DOHH2 (cell line): ENCODE results near the gene MYO18A.

Experiments
- EZH2phosphoT487 ChIP-seq: fragments of 200-600 bp; sonication (generic); IDR thresholded peaks from 2 replicates; pipeline ENCODE4 v1.6.1; 2017; ENCODE audit warnings: borderline replicate concordance, mild to moderate bottlenecking, antibody characterized with exemption, low read length, moderate library complexity, mixed read lengths
- TF ChIP-seq, protein P1 (sequence below): fragments of 200-600 bp; sonication (generic); IDR thresholded peaks from one replicate; pipeline ENCODE4 v1.5.1; 2014; ENCODE audit warnings: antibody characterized with exemption, mild to moderate bottlenecking, low read depth, low read length; ENCODE audit not compliant: poor library complexity, severe bottlenecking

DNA sequence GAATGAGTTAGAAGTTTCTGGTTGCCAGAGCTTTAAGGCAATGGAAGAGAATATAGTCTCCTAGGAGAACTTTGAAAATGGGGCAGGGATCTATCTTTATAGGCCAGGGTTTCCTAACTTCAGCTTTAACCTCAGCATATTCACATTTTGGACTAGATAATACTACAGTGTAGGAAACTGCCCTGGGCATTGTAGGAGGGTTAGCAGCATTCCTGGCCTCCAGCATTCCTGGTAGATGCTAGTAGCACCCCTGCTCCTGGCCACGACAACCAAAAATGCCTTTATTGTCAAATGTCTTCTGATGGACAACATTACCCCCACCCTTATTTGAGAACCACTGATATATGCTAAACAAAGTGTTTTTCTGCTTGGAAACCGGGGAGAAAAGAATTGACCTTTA, 27.8 kb upstream of the MYO18A start:
- no peak for TF ChIP-seq EZH2phosphoT487
- TF ChIP-seq, protein P1, sequence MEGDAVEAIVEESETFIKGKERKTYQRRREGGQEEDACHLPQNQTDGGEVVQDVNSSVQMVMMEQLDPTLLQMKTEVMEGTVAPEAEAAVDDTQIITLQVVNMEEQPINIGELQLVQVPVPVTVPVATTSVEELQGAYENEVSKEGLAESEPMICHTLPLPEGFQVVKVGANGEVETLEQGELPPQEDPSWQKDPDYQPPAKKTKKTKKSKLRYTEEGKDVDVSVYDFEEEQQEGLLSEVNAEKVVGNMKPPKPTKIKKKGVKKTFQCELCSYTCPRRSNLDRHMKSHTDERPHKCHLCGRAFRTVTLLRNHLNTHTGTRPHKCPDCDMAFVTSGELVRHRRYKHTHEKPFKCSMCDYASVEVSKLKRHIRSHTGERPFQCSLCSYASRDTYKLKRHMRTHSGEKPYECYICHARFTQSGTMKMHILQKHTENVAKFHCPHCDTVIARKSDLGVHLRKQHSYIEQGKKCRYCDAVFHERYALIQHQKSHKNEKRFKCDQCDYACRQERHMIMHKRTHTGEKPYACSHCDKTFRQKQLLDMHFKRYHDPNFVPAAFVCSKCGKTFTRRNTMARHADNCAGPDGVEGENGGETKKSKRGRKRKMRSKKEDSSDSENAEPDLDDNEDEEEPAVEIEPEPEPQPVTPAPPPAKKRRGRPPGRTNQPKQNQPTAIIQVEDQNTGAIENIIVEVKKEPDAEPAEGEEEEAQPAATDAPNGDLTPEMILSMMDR = no peak
